ENCODE measurements around the gene TRAPPC3. TPM values are rescaled to one million over a fixed set of nuclear protein-coding genes. Genes with fewer than 3 reads are reported as not detected.

The TRAPPC3 gene
- total RNA-seq, 2 experiments from 2014 or later = 57.5 to 59.3 TPM

- Mint-ChIP-seq H3K4me3 (no peak overlapping the region), H3K36me3 (ENCODE audit: low read depth) (no peaks in the 10 kb centered on the region), H3K9me3 (no peaks in the 10 kb centered on the region), H3K27ac (no peak overlapping the region), H3K4me1 (peaks cover 3% of the 10 kb centered on the region), H3K27me3 (no peaks in the 10 kb centered on the region)
- POLR2A ChIA-PET = no interaction called here
- CTCF ChIA-PET = interaction anchor here (1.7 to 4.6 kb wide), 2 partner anchors 43 to 89 kb away, joined by 4 to 16 read pairs; no protein-coding TSS in a partner anchor
- DNase-seq = no peak
Measured at GRCh38 chr1:36098650-36099365, 50.5 kb downstream of the TRAPPC3 start.

DNA sequence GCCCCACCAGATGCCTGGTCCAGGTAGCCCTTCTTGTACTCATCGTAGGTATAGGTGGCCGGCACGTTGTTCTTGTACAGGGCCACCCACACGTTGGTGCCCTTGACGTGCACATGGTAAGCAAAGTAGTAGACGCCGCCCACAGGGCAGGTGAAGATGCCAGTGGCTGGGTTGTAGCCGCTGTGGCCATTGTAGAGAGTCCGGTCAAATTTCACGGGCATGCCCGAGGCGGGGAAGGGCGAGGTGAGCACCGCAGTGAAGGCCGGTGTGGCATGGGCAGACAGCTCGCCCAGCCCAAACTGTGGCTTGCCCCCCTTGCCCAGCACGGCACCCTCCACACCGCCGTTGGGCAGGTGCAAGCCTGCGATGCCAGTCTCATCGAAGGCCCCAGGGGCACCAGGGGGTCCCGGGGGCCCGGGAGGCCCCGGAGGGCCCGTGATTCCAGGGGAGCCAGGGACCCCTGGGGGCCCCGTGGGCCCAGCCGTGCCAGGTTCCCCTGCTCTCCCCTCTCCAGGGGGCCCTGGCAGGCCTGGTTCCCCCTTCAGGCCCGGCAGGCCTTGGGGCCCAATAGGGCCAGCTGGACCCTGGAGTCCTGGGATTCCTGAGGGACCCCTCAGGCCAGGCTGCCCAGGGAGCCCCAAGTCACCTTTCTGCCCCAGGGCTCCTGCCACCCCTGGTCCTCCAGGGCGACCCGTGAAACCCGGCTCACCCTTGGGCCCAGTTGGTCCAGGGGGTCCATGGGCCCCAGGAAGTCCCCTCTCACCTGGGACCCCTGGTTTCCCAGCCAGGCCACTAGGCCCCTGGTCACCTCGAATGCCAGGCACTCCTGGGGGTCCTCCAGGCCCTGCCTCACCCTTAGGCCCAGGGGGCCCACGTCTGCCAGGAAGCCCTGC is 51.3 kb downstream of the TRAPPC3 start:
- peaks cover 4% of the 10 kb centered on the region for H3K36me3 Mint-ChIP-seq (ENCODE audit: low read depth)
- ChIA-PET CTCF (interaction anchor here (1.5 to 1.7 kb wide), 3 partner anchors 44 to 90 kb away, joined by 4 to 10 read pairs (median 4); partner anchors contain the start of gene TRAPPC3), POLR2A (no interaction called here)
- H3K9me3 Mint-ChIP-seq = no peaks in the 10 kb centered on the region
- no peak overlapping the region for H3K4me3 Mint-ChIP-seq
- no peaks in the 10 kb centered on the region for H3K27me3 Mint-ChIP-seq
- DNase-seq = no peak
- H3K4me1 Mint-ChIP-seq = peaks cover 3% of the 10 kb centered on the region
- no peak overlapping the region for H3K27ac Mint-ChIP-seq

DNA sequence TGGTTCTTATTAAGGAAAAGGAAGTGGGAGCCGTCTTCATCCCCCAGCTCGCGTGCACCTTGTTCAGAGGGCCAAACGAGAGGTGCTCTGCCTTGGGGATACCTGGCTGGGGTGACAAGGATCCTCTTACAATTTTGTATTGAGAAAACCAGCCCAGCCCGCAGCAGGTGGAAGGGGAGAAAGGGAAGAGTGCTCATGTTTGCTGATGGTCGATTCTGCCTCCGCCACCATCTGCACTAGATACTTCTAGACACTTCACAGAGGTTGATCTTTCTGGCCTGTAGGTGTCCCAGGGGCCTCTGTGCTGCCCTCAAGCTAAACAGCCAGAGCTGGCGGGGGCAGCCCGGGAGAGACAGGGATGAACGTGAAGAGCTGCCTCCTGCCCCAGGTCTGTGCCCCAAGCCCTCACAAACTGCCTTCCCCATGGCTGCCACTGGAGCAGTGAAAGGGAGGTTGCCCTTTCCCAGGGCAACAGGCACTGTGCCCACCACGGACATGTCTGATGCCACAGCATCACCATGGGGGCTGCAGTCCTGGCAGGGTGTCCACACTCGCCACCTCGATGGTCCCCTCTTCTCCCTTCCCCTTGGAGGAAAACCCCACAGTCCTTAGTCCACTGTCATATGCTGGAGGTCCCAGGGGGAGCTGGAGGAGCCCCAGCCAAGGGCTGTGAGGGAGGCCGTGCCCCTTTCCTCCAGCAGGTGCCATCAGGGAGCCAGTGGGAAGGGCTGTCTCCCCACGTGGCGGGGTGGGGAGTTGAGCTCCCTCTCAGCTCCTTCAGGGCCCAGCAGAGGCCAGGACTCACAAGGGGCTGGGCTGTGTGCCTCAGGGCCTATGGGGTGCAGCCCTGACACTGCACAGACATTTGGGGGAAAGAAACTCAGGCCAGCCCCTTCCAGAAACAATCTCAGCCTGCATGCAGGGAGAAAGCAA is 52.5 kb downstream of the TRAPPC3 start:
- DNase-seq = no peak
- H3K9me3 Mint-ChIP-seq = no peaks in the 10 kb centered on the region
- no peaks in the 10 kb centered on the region for H3K27me3 Mint-ChIP-seq
- H3K4me3 Mint-ChIP-seq = no peak overlapping the region
- ChIA-PET CTCF (interaction anchor here (0.6 to 2.7 kb wide), 4 partner anchors 38 to 91 kb away, joined by 3 to 10 read pairs (median 6); partner anchors contain the start of gene TRAPPC3), POLR2A (no interaction called here)
- H3K27ac Mint-ChIP-seq = no peak overlapping the region
- peaks cover 3% of the 10 kb centered on the region for H3K4me1 Mint-ChIP-seq
- H3K36me3 Mint-ChIP-seq (ENCODE audit: low read depth) = peaks cover 8% of the 10 kb centered on the region

- Mint-ChIP-seq H3K27me3 (no peaks in the 10 kb centered on the region), H3K4me3 (no peak overlapping the region)
Measured at GRCh38 chr1:36095760-36096405, 53.4 kb downstream of the TRAPPC3 start.

GRCh38 chr1:36094621-36095061 is 54.6 kb downstream of the TRAPPC3 start:
- Mint-ChIP-seq H3K27ac (no peak overlapping the region), H3K4me3 (no peak overlapping the region), H3K27me3 (no peaks in the 10 kb centered on the region), H3K4me1 (peaks cover 11% of the 10 kb centered on the region), H3K36me3 (ENCODE audit: low read depth) (peaks cover 14% of the 10 kb centered on the region), H3K9me3 (no peaks in the 10 kb centered on the region)
- ChIA-PET CTCF (interaction anchor here (0.6 to 2.7 kb wide), 3 partner anchors 40 to 186 kb away, joined by 3 to 9 read pairs (median 3); no protein-coding TSS in a partner anchor), POLR2A (no interaction called here)
- DNase-seq = no peak

More at GRCh38 chr1:36095760-36096405, 53.4 kb downstream of the TRAPPC3 start:
- POLR2A ChIA-PET = interaction anchor here (0.7 kb wide), 1 partner anchor 23 kb away, joined by 6 read pairs; no protein-coding TSS in a partner anchor
- CTCF ChIA-PET = interaction anchor here (0.6 to 2.7 kb wide), 6 partner anchors 21 to 210 kb away, joined by 3 to 10 read pairs (median 4); partner anchors contain the start of genes SH3D21 and TRAPPC3
- DNase-seq = no peak
- no peak overlapping the region for H3K27ac Mint-ChIP-seq
- H3K9me3 Mint-ChIP-seq = no peaks in the 10 kb centered on the region
- peaks cover 6% of the 10 kb centered on the region for H3K4me1 Mint-ChIP-seq
- H3K36me3 Mint-ChIP-seq (ENCODE audit: low read depth) = peaks cover 13% of the 10 kb centered on the region

DNA sequence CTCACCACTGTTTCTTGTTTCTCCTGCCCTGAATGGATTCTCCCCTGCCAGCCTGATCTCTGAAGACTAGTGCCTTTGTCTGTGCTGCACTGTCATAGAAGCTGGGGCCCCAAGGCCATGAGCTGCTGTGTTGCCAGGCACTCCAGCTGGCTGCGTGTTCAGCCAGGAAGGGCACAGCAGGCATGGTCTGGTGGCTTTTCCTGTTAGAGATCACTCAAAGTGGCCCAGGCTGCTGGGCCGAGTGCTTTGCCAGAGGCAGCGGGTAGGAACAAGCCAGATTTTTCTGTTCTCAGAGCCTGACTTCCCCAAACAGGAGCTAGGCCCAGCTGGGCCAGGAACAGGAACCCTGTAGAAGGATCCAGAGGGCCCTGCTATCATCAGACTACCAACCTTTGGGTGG is 55.4 kb downstream of the TRAPPC3 start:
- ChIA-PET POLR2A (no interaction called here), CTCF (interaction anchor here (1.5 kb wide), 1 partner anchor 41 kb away, joined by 4 read pairs; no protein-coding TSS in a partner anchor)
- Mint-ChIP-seq H3K4me3 (no peak overlapping the region), H3K9me3 (no peaks in the 10 kb centered on the region), H3K36me3 (ENCODE audit: low read depth) (peaks cover 17% of the 10 kb centered on the region), H3K27ac (no peak overlapping the region), H3K4me1 (peaks cover 14% of the 10 kb centered on the region), H3K27me3 (no peaks in the 10 kb centered on the region)
- DNase-seq = no peak

GRCh38 chr1:36093226-36093625 is 56.1 kb downstream of the TRAPPC3 start:
- H3K27me3 Mint-ChIP-seq = no peaks in the 10 kb centered on the region
- ChIA-PET POLR2A (no interaction called here), CTCF (interaction anchor here (1.5 kb wide), 1 partner anchor 41 kb away, joined by 4 read pairs; no protein-coding TSS in a partner anchor)
- H3K4me1 Mint-ChIP-seq = peaks cover 14% of the 10 kb centered on the region
- H3K27ac Mint-ChIP-seq = no peak overlapping the region
- no peak for DNase-seq
- H3K36me3 Mint-ChIP-seq (ENCODE audit: low read depth) = peaks cover 17% of the 10 kb centered on the region
- no peak overlapping the region for H3K4me3 Mint-ChIP-seq
- H3K9me3 Mint-ChIP-seq = no peaks in the 10 kb centered on the region

GRCh38 chr1:36092798-36093185 is 56.5 kb downstream of the TRAPPC3 start:
- CTCF ChIA-PET = interaction anchor here (1.5 kb wide), 1 partner anchor 42 kb away, joined by 4 read pairs; no protein-coding TSS in a partner anchor
- DNase-seq = no peak
- H3K27me3 Mint-ChIP-seq = no peaks in the 10 kb centered on the region
- no peak overlapping the region for H3K27ac Mint-ChIP-seq
- POLR2A ChIA-PET = no interaction called here
- peaks cover 17% of the 10 kb centered on the region for H3K36me3 Mint-ChIP-seq (ENCODE audit: low read depth)
- no peak overlapping the region for H3K4me3 Mint-ChIP-seq
- no peaks in the 10 kb centered on the region for H3K9me3 Mint-ChIP-seq
- peaks cover 16% of the 10 kb centered on the region for H3K4me1 Mint-ChIP-seq

- Mint-ChIP-seq H3K4me1 (peaks cover 16% of the 10 kb centered on the region), H3K9me3 (no peaks in the 10 kb centered on the region), H3K4me3 (no peak overlapping the region), H3K27me3 (no peaks in the 10 kb centered on the region), H3K27ac (no peak overlapping the region), H3K36me3 (ENCODE audit: low read depth) (peaks cover 17% of the 10 kb centered on the region)
- no peak for DNase-seq
- POLR2A ChIA-PET = no interaction called here
- CTCF ChIA-PET = no interaction called here
Measured at GRCh38 chr1:36092166-36092797, 57.0 kb downstream of the TRAPPC3 start.

- Mint-ChIP-seq H3K36me3 (ENCODE audit: low read depth) (peaks cover 17% of the 10 kb centered on the region), H3K27ac (no peak overlapping the region), H3K4me1 (peaks cover 16% of the 10 kb centered on the region), H3K9me3 (no peaks in the 10 kb centered on the region), H3K4me3 (no peak overlapping the region), H3K27me3 (no peaks in the 10 kb centered on the region)
- ChIA-PET POLR2A (no interaction called here), CTCF (no interaction called here)
- no peak for DNase-seq
Measured at GRCh38 chr1:36091698-36092097, 57.6 kb downstream of the TRAPPC3 start.

DNA sequence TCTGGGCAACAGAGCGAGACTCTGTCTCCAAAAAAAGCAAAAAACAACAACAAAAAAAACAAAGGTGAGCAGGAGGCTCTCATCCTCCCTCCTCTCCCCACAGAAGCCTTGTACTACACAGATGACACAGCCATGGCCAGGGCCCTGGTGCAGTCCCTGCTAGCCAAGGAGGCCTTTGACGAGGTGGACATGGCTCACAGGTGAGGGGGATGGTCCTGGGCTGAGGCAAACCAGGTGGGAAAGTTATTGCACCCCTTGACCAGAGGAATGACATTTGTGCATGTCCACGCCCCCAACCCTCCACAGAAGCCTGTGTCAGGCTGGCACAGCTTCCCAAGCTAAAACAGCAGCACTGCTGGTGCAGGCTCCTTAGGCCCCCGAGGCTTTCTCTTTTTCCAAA is 58.1 kb downstream of the TRAPPC3 start:
- ChIA-PET POLR2A (no interaction called here), CTCF (no interaction called here)
- Mint-ChIP-seq H3K27me3 (no peaks in the 10 kb centered on the region), H3K4me3 (no peak overlapping the region), H3K9me3 (no peaks in the 10 kb centered on the region), H3K36me3 (ENCODE audit: low read depth) (peaks cover 17% of the 10 kb centered on the region), H3K4me1 (peaks cover 16% of the 10 kb centered on the region), H3K27ac (no peak overlapping the region)
- no peak for DNase-seq
